Measurements from ENCODE around the gene IGLL1. TPM values are rescaled to one million over a fixed set of nuclear protein-coding genes. Genes with fewer than 3 reads are reported as not detected.
"Not testable (repeated sequence)": the region's sequence is repeated elsewhere in the genome, so short reads cannot be mapped to it uniquely, and the experiment has no call there.

The IGLL1 gene
- total RNA-seq, 1 donor = not detected

GRCh38 chr22:23565915-23566704 lies 14.0 kb downstream of the IGLL1 start:
- no peak overlapping the region for H3K4me3 ChIP-seq (ENCODE audit: low read depth, low read length)
- DNase-seq (ENCODE audit: low read depth) = no peak
- no peak for TF ChIP-seq CTCF (IDR thresholded peaks at IDR 0.05; ENCODE audit: insufficient read depth, low read length)

DNA sequence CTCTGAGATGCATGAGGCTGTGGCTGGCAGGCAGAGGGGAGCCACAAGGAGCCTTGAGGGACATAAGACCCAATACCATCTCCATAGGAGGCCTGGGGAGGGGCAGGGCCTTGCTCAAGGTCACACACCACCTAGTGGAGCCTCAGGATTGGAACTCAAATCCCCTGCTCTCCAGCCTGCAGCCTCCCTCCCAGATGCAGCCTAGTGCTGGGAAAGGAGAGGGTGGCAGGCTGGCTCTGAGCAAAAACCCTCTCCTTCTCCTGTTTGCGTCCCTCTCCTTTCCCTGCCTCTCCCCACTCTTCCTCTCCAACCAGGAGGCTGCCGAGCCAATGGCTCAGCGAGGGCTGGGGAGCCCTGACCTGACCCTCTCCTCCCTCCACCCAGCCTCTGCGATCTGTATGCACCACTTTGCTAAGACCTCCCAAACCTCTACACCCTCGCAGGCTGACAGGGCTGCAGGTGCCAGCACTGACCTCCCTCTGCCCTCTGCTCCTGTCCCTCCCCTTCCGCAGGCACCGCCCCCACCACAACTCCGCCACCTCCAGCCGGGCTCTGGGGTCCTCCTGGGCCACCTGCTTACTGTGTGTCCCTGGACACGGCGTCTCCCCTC lies 14.7 kb downstream of the IGLL1 start:
- no peak for TF ChIP-seq CTCF (IDR thresholded peaks at IDR 0.05; ENCODE audit: insufficient read depth, low read length)
- DNase-seq (ENCODE audit: low read depth) = no peak
- no peak overlapping the region for H3K4me3 ChIP-seq (ENCODE audit: low read depth, low read length)

GRCh38 chr22:23564276-23564675 lies 15.8 kb downstream of the IGLL1 start:
- H3K4me3 ChIP-seq (ENCODE audit: low read depth, low read length) = no peak overlapping the region
- no peak for DNase-seq (ENCODE audit: low read depth)
- no peak for TF ChIP-seq CTCF (IDR thresholded peaks at IDR 0.05; ENCODE audit: insufficient read depth, low read length)

GRCh38 chr22:23563111-23563510 lies 17.0 kb downstream of the IGLL1 start:
- no peak for DNase-seq (ENCODE audit: low read depth)
- no peak for TF ChIP-seq CTCF (IDR thresholded peaks at IDR 0.05; ENCODE audit: insufficient read depth, low read length)
- no peak overlapping the region for H3K4me3 ChIP-seq (ENCODE audit: low read depth, low read length)

- DNase-seq (ENCODE audit: low read depth) = no peak
- H3K4me3 ChIP-seq (ENCODE audit: low read depth, low read length) = no peak overlapping the region
- no peak for TF ChIP-seq CTCF (IDR thresholded peaks at IDR 0.05; ENCODE audit: insufficient read depth, low read length)
These were observed 17.9 kb downstream of the IGLL1 start for GRCh38 chr22:23562186-23562585.

- DNase-seq (ENCODE audit: low read depth) = not testable (repeated sequence)
These were observed 19.0 kb downstream of the IGLL1 start for GRCh38 chr22:23561025-23561510.

GRCh38 chr22:23560215-23560614 lies 19.9 kb downstream of the IGLL1 start:
- H3K4me3 ChIP-seq (ENCODE audit: low read depth, low read length); DNase-seq (ENCODE audit: low read depth): not testable (repeated sequence)

More at GRCh38 chr22:23561025-23561510, 19.0 kb downstream of the IGLL1 start:
- not testable (repeated sequence) for H3K4me3 ChIP-seq (ENCODE audit: low read depth, low read length)

Data from fibroblast of the aortic adventitia (primary cell).